Esophagus muscularis mucosa (tissue), 4 donors: ENCODE results near the gene SNAPC1. TPM values are rescaled to one million over a fixed set of nuclear protein-coding genes. Genes with fewer than 3 reads are reported as not detected.
A peak's percentile ranks its signal among the peaks of the same experiment; 100 is the strongest.

Source experiments
- DNase-seq: peaks from one replicate; pipeline ENCODE4 v3.0.0-alpha.2; 2017; ENCODE audit errors: extremely low spot score
- H3K27ac ChIP-seq, 4 donors: fragments of 200-600 bp; sonication (generic); replicated peaks in 1 of 4; 1 replicate in 3 of 4; 2 replicates in 1 of 4; pipeline ENCODE4 v1.5.1; 2016 to 2019; ENCODE audit warnings: mild to moderate bottlenecking in 1 of 4
- H3K27me3 ChIP-seq, 4 donors: fragments of 200-600 bp; sonication (generic); one replicate each; pipeline versions ENCODE4 v1.5.1 to v1.6.0; 2016 to 2019
- H3K36me3 ChIP-seq, 4 donors: fragments of 200-600 bp; sonication (generic); one replicate each; pipeline ENCODE4 v1.5.1; 2016 to 2019
- H3K4me1 ChIP-seq, 4 donors: fragments of 200-600 bp; sonication (generic); one replicate each; pipeline ENCODE4 v1.5.1; 2016 to 2019
- H3K4me3 ChIP-seq, 4 donors: fragments of 200-600 bp; sonication (generic); 1 replicate in 2 of 4; 2 replicates in 2 of 4; pipeline ENCODE4 v1.5.1; 2016 to 2019; ENCODE audit warnings: mild to moderate bottlenecking in 4 of 4, moderate library complexity in 1 of 4
- H3K9me3 ChIP-seq, 4 donors: fragments of 200-600 bp; sonication (generic); 1 replicate in 3 of 4; 2 replicates in 1 of 4; pipeline ENCODE4 v1.5.1; 2016 to 2019
- CTCF ChIP-seq, 3 experiments: fragments of 200-600 bp in 2 of 3; fragments of 450-650 bp in 1 of 3; sonication (generic) in 2 of 3; IDR thresholded peaks; one replicate each; pipeline ENCODE4 v1.5.1; 2017 to 2019; ENCODE audit warnings: antibody characterized with exemption in 3 of 3, mild to moderate bottlenecking in 2 of 3, moderate library complexity in 1 of 3
- EP300 ChIP-seq: sonication (generic); formaldehyde crosslinking; IDR thresholded peaks from one replicate; pipeline ENCODE4 v1.6.1; 2017; ENCODE audit warnings: antibody characterized with exemption
- POLR2A ChIP-seq: fragments of 450-650 bp; IDR thresholded peaks from one replicate; pipeline ENCODE4 v1.6.1; 2017; ENCODE audit warnings: antibody characterized with exemption, moderate library complexity, mild to moderate bottlenecking, low read depth
- POLR2AphosphoS5 ChIP-seq, 2 donors: sonication (generic); formaldehyde crosslinking; IDR thresholded peaks; one replicate each; pipeline ENCODE4 v1.6.1; 2017; ENCODE audit warnings: antibody characterized with exemption in 2 of 2
- WGBS: methylation state at CpG from one replicate; pipeline ENCODE4 v1.1.5; 2018; 5-methylcytosine and 5-hydroxymethylcytosine counted together
- intact Hi-C: fragments of 100-400 bp; cut with DNase I; formaldehyde crosslinking; loops from one replicate; pipeline ENCODE4 v1.15.1; 2023
- total RNA-seq, 4 donors: library from RNA; depleted of rRNA; stranded (reverse); fragments of >200 nt; gene quantifications; one replicate each; pipeline versions ENCODE4 v1.1.0 to v1.2.1, GENCODE V29; 2016

Gene SNAPC1
- total RNA-seq, 4 donors from 2014 or later = 4.7 to 8.0 (median 6.6) TPM

- no peak overlapping the region for H3K4me3 ChIP-seq
- no peaks in the 10 kb centered on the region for H3K27me3 ChIP-seq
- WGBS = 88% methylated on average over 1 of the region's 1 CpG
- no peak overlapping the region for H3K27ac ChIP-seq
- TF ChIP-seq POLR2AphosphoS5 (IDR thresholded peaks at IDR 0.05) (no peak), POLR2A (no peak), EP300 (no peak), CTCF (IDR thresholded peaks at IDR 0.05) (no peak)
- no peak for DNase-seq
- intact Hi-C loops = loop anchor here (1.0 to 10.0 kb wide), 3 partner anchors 72 to 542 kb away; partner anchors contain the start of gene SNAPC1
- H3K4me1 ChIP-seq = no peaks in the 10 kb centered on the region
- no peaks in the 10 kb centered on the region for H3K9me3 ChIP-seq
- H3K36me3 ChIP-seq = no peaks in the 10 kb centered on the region
These were observed 74.6 kb downstream of the SNAPC1 start for GRCh38 chr14:61836807-61837206.

- Histone ChIP-seq H3K4me3 (no peak overlapping the region), H3K27ac (no peak overlapping the region), H3K27me3 (no peaks in the 10 kb centered on the region), H3K36me3 (no peaks in the 10 kb centered on the region), H3K9me3 (no peaks in the 10 kb centered on the region), H3K4me1 (no peaks in the 10 kb centered on the region)
- intact Hi-C loops = loop anchor here (1.0 to 10.0 kb wide), 3 partner anchors 73 to 543 kb away; partner anchors contain the start of gene SNAPC1
- WGBS = 42% methylated on average over 10 of the region's 10 CpGs
- no peak for DNase-seq
- TF ChIP-seq POLR2A = no peak
- TF ChIP-seq CTCF (IDR thresholded peaks at IDR 0.05) = peak; percentile 93 to 95 (median 95)
- TF ChIP-seq POLR2AphosphoS5 (IDR thresholded peaks at IDR 0.05) = no peak
- no peak for TF ChIP-seq EP300
These were observed 75.4 kb downstream of the SNAPC1 start for GRCh38 chr14:61837336-61838229.

GRCh38 chr14:61838661-61839245 lies 76.5 kb downstream of the SNAPC1 start:
- intact Hi-C loops = loop anchor here (10.0 kb wide), 2 partner anchors 74 to 544 kb away; partner anchors contain the start of gene SNAPC1
- no peaks in the 10 kb centered on the region for H3K36me3 ChIP-seq
- TF ChIP-seq POLR2AphosphoS5 (IDR thresholded peaks at IDR 0.05) = no peak
- TF ChIP-seq CTCF (IDR thresholded peaks at IDR 0.05) = no peak
- no peak for TF ChIP-seq EP300
- no peak for TF ChIP-seq POLR2A
- no peaks in the 10 kb centered on the region for H3K4me1 ChIP-seq
- 76% methylated on average over 5 of the region's 5 CpGs for WGBS
- H3K4me3 ChIP-seq = no peak overlapping the region
- H3K9me3 ChIP-seq = no peaks in the 10 kb centered on the region
- H3K27me3 ChIP-seq = no peaks in the 10 kb centered on the region
- H3K27ac ChIP-seq = no peak overlapping the region
- DNase-seq = no peak

- intact Hi-C loops = loop anchor here (10.0 kb wide), 2 partner anchors 75 to 545 kb away; partner anchors contain the start of gene SNAPC1
- 62% methylated on average over 4 of the region's 4 CpGs for WGBS
- H3K36me3 ChIP-seq = no peaks in the 10 kb centered on the region
These were observed 77.3 kb downstream of the SNAPC1 start for GRCh38 chr14:61839507-61839906.

More at GRCh38 chr14:61839507-61839906, 77.3 kb downstream of the SNAPC1 start:
- Histone ChIP-seq H3K27me3 (no peaks in the 10 kb centered on the region), H3K4me1 (no peaks in the 10 kb centered on the region), H3K27ac (no peak overlapping the region), H3K4me3 (no peak overlapping the region), H3K9me3 (no peaks in the 10 kb centered on the region)
- DNase-seq = no peak
- TF ChIP-seq POLR2AphosphoS5 (IDR thresholded peaks at IDR 0.05) (no peak), POLR2A (no peak), CTCF (IDR thresholded peaks at IDR 0.05) (no peak)
